ENCODE results near the gene TNIP1.

TNIP1 gene

GRCh38 chr5:151063142-151063989 lies 17.5 kb downstream of the TNIP1 start:
- DNase-seq = no peak

- no peak for DNase-seq
These were observed 18.3 kb downstream of the TNIP1 start for GRCh38 chr5:151062405-151063141.

DNA sequence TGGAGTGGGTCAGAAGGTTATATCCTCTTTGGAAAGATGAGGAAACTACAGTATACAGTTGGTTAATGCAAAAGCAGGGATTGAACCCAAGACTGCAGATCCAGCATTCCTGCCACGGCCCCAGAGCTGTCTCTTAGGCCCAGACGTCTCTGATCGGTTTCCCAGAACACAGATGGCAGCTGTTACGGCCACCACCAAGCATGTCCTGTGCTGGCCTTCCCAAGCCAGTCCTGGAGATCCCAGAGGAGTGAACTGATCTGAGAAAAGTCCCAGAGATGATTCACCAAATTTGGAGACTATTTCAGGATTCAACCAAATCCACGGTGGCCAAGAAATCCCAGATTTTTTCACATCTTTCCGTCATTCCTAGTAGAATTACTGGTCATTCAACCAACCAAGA lies 20.1 kb downstream of the TNIP1 start:
- DNase-seq = no peak

- no peak for DNase-seq
These were observed 21.8 kb downstream of the TNIP1 start for GRCh38 chr5:151058891-151059489.

DNA sequence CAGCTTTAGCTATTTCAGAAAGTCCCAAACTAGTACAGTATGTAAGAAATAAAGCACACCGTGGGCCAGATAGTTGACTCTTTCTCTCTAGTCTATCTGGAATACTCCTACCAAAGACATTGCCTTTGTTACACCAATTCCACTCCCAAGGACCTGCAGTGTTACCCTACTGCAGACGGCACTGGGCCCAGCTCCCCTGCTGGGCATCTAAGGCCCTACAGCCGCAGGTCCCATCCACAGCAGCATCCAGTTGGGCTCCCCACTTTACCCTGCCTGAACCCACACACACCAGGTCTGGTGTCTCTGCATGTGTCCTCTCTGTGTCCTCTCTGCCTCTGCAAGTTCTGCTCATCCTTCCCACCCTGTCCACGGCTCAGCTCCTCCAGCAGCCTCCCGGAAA lies 22.5 kb downstream of the TNIP1 start:
- no peak for DNase-seq

GRCh38 chr5:151056379-151057325 lies 24.2 kb downstream of the TNIP1 start:
- no peak for DNase-seq

DNA sequence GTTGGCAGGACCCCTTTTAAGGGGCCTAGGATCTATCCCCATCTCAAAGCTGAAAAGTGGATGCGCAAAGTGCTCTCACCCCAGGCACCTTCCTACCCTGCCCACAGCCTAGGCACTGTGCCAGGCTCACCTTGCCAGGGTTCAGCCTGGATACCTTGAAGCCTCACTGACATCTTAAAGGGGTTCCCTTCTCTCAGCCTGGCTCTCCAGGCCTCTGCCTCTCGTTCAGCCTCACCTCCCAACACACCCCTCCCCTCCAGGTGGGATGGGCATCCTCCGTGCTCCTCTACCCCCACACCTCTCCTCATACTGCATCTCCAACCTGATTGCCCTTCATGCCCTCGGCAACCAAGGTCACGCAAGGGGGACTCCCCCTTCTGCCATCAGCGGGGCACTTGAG lies 25.5 kb downstream of the TNIP1 start:
- no peak for DNase-seq

DNA sequence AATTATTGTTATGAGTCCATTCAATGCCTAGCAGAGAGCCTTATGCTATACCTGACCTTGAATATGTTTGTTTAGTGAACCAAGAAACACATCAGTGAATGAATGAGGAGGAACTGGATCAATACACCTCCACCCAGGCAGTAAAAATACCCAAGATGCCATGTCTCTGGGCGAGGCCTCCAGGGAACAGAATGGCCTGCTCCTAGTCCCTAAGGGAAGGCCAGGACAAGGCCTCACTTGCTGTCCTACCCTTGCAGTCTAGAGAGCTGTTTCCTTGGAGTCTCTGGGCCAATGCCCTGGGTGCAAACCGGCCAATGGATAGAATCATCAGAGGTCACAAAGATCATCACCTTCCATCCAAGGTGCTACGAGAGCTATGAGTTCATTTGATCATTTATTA lies 26.1 kb downstream of the TNIP1 start:
- no peak for DNase-seq

- no peak for DNase-seq
These were observed 26.9 kb downstream of the TNIP1 start for GRCh38 chr5:151053796-151054462.

DNA sequence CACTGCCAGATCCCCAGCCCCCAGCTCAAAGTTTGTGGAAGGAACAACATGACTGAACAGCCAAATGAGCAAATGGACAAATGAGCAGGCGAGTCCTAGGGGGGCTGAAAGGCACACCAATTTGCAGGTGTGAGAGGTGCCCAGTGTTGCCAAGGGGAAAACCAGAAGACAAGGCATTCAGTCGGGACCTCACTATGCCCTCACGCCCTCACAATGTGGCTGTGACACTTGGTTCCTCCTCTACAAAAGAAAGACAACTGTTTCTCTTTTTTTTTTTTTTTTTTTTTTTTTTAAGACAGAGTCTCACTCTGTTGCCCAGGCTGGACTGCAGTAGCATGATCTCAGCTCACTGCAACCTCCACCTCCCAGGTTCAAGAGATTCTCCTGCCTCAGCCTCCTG lies 28.0 kb downstream of the TNIP1 start:
- DNase-seq = no peak

DNA sequence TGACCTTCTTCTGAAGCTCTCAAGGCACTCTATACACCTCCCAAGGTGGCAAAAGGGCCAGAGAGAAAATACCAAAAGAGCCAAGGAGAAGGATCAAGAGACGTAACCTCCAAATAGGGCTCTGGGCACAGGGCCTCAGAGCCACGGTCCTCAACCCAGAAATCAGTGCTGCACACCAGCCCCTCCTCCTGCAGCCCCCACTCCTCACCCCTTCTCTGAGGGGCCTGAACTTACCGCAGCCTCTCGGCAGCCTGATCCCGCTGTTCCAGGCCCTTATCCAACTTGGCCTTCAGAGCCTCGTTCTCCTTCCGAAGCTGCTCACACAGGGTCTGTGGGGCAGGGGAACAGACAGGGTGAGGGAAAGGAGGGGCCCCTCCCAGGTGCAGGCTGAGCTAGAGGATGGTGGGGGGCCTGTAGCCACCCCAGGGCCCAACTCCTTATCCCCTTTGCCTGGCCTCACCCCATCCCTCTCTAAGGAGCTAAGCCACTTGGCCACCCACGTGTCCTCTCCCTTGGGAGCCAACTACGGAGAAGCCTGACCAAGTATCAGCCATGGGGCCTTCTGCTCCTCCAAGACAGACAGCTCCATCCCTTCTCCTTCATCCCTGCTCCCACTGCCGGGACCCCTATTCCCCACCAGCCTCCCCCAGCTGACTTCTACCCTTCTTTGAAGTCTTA lies 28.8 kb downstream of the TNIP1 start:
- DNase-seq = no peak

DNA sequence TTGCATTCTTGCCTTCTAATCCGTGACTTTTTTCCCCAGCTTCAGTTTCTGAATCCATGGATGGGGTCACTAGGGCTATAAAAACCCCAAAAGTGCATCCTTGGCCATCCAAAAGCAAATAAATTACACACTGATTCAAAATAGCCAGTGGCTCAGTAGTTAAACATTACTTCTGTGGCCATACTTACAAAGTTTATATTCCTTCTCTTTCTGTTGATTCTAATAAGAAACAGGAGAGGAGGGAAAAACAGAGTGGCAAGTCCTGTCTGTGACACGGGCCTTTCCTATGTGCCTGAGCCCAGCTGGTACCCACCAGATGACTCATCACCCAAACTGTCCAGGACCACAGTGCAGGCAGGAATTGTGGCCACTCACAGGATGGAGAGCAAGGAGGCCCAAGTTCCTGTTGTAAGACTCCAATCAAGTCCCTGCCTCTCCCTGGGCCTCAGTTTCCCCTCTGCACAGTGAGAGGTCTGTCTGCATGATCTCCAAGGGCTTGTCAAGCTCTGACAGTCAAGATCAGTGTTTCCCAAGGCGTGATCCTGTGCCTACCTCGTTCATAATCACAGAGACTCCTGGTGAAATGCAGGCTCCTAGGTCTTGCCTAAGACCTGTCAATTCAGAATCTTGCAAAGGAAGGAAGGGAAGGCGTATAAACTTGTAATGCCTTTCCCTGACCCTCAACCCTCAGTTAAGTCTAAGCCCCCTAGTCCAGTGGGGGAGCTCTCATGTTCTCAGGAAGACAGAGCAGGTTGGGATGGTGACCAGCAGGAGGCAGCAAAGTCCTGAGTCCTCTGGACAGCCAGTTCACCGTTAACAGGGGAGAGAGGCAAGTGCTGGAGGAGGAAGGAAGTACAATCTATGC lies 29.5 kb downstream of the TNIP1 start:
- DNase-seq = peak; percentile 71

- no peak for DNase-seq
These were observed 32.3 kb downstream of the TNIP1 start for GRCh38 chr5:151048526-151048925.

GRCh38 chr5:151047814-151048425 lies 32.9 kb downstream of the TNIP1 start:
- no peak for DNase-seq

DNA sequence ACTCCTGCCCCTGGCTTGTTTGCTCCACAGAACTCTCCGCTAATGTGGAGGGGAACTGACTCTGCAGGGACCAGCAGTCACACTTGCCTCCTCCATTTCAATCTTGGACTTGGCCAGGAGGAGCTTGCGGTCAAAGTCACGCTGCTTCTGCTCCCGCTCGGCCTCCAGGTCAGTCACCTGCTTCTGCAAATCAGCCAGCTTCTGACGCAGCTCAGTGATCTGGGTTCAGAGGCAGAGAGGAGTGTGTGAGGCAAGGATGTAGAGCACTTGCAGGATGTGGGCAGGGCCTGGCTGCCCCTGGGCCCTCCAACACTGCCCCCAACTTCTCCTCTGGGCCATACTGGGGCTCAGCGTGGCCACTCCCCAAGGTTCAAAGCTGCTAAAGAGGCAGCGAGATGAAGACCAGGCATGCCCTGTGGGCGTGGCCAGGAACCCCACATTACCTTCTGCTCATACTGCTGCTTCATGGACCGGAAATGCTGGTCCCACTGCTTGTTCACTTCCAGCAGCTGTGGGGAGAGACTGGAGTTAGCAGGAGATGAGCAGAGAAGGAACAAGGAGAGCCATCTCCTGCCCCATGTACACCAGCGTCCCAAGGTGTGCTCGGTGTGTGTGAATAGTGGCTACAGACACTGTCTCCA lies 38.3 kb downstream of the TNIP1 start:
- no peak for DNase-seq

DNA sequence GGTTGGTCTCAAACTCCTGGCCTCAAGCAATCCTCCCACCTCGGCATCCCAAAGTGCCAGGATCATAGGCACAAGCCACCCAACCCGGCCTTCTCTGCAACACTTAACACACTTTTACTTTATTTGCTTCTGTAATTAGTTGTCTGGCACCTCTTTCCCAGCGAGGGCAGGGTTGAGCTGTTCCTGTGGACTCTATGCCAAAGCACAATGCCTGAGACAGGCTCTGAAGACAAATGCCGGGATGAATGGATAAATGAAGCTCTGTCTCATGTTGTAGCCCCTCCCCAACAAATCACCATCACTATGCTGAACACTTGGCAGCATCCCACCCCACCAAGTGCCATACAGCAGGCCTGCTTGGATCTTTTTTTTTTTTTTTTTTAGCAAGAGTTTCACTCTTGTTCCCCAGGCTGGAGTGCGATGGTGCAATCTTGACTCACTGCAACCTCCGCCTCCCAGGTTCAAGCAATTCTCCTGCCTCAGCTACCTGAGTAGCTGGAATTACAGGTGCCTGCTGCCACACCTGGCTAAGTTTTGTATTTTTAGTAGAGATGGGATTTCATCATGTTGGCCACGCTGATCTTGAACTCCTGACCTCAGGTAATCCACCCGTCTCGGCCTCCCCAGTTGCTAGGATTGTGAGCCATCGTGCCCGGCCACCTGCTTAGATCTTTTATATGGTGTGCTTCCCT lies 39.1 kb downstream of the TNIP1 start:
- no peak for DNase-seq

DNA sequence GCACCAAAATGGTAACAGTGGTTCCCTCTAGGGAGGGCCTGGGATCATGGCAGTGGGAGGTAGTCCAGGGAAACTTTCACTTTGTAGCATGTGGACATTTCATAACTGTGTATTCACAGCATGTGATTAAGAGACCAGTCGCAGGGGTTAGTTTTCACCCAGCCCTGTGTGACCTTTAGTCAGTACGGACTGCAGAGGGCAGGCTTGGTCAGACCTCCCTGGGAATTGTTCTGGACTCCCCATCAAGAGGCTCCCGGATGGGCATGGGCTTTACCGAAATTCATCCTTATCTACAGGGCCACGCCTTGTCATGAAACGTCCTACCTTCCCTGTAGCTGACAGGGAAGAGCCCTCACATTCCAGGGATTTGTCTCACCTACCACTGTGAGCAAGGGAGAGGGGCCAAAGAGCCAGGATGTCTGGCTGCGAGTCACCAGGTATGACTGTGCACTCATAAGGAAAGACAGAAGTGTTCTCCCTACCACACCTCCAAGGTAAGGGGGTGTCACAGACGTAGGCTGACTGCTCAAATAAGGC lies 40.6 kb downstream of the TNIP1 start:
- DNase-seq = no peak

GRCh38 chr5:151039665-151040064 lies 41.2 kb downstream of the TNIP1 start:
- no peak for DNase-seq

DNA sequence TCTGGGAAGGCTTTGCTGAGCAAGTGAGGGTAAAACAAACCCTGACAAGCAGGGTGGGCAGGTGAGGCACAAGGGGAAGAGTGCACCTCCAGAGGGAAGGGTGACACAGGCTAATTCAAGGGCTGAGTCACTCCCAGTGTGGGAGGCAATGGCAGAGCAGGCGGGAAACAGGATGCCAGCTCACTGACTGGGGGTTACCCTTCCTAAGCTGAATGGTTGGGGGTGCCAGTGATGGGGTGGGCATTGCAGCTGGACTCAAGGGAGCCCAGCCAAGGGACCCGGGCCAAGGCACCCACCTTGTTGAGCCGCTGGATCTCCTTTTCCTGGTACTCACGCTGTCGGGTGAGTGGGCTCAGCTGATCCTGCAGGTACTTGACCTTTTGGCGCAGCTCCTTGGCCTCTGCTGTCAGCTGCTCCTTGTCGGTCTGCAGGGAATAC lies 42.0 kb downstream of the TNIP1 start:
- DNase-seq = no peak
